Neural crest cell (in vitro differentiated cells): ENCODE results near the gene POLA2. TPM values are rescaled to one million over a fixed set of nuclear protein-coding genes. Genes with fewer than 3 reads are reported as not detected.

Source experiments
- DNase-seq: peaks from one replicate; pipeline ENCODE4 v3.0.0; 2021; ENCODE audit warnings: low read depth, mixed read lengths, low spot score
- H3K27ac Mint-ChIP-seq: one replicate; pipeline ENCODE4 v1.8.0; 2021; ENCODE audit warnings: mild to moderate bottlenecking, mixed read lengths; ENCODE audit not compliant: unreplicated experiment
- H3K27me3 Mint-ChIP-seq: 2 replicates; pipeline ENCODE4 v1.8.0; 2021; ENCODE audit warnings: low read depth, mild to moderate bottlenecking, mixed read lengths
- H3K36me3 Mint-ChIP-seq: 2 replicates; pipeline ENCODE4 v1.8.0; 2021; ENCODE audit warnings: low read depth, mild to moderate bottlenecking, mixed read lengths
- H3K4me1 Mint-ChIP-seq: 2 replicates; pipeline ENCODE4 v1.8.0; 2021; ENCODE audit warnings: mixed read lengths
- H3K4me3 Mint-ChIP-seq: one replicate; pipeline ENCODE4 v1.8.0; 2021; ENCODE audit warnings: mild to moderate bottlenecking, mixed read lengths
- H3K9me3 Mint-ChIP-seq: 2 replicates; pipeline ENCODE4 v1.8.0; 2021; ENCODE audit warnings: mixed read lengths
- CTCF ChIP-seq: fragments of 200-600 bp; sonication (generic); conservative IDR thresholded peaks from 2 replicates; pipeline ENCODE4 v1.5.0; 2021; ENCODE audit warnings: antibody characterized with exemption, mild to moderate bottlenecking
- total RNA-seq: library from RNA; stranded (reverse); gene quantifications from 2 replicates; pipeline ENCODE4 v1.2.1, GENCODE V29; 2021

POLA2 gene
- total RNA-seq, 1 donor from 2014 or later = 66.9 TPM

- Mint-ChIP-seq H3K27me3 (no peaks in the 10 kb centered on the region), H3K36me3 (peaks cover 17% of the 10 kb centered on the region), H3K27ac (no peak overlapping the region), H3K9me3 (no peaks in the 10 kb centered on the region), H3K4me1 (peaks cover 9% of the 10 kb centered on the region), H3K4me3 (no peak overlapping the region)
- DNase-seq = no peak
- TF ChIP-seq CTCF = no peak
These were observed 34.0 kb downstream of the POLA2 start for GRCh38 chr11:65295571-65296341.

DNA sequence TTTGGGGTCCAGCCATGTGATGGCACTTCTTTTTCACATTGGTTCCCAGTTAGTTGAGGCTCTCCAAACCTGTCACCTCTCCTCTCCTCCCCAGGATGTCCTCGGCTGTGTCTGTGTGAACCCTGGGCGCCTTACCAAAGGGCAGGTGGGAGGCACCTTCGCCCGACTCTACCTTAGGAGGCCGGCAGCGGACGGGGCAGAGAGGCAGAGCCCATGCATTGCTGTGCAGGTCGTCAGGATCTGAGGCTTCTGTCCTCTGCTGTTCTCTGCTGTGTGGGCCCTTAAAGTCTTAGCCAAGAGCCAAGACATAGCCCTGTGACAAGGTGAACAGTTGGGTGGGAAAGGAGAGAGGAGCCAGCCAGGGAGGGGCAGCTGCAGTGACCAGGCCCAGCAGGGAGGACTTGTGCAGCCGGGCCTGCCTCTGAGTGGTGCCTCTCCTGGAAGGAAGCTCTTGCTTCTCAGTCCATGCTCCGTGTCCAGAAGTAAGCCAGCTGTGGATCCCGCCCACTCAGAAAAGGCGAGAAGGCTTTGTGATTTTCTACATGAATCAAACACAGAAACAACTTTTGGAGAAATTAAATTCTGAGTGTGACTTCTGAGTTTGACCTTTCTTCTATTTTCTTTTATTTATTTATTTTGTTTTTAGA, 35.4 kb downstream of the POLA2 start:
- H3K27me3 Mint-ChIP-seq = no peaks in the 10 kb centered on the region
- H3K36me3 Mint-ChIP-seq = peaks cover 12% of the 10 kb centered on the region
- no peak overlapping the region for H3K4me3 Mint-ChIP-seq
- no peak for TF ChIP-seq CTCF
- H3K9me3 Mint-ChIP-seq = no peaks in the 10 kb centered on the region
- H3K4me1 Mint-ChIP-seq = peaks cover 21% of the 10 kb centered on the region
- no peak for DNase-seq
- no peak overlapping the region for H3K27ac Mint-ChIP-seq

DNA sequence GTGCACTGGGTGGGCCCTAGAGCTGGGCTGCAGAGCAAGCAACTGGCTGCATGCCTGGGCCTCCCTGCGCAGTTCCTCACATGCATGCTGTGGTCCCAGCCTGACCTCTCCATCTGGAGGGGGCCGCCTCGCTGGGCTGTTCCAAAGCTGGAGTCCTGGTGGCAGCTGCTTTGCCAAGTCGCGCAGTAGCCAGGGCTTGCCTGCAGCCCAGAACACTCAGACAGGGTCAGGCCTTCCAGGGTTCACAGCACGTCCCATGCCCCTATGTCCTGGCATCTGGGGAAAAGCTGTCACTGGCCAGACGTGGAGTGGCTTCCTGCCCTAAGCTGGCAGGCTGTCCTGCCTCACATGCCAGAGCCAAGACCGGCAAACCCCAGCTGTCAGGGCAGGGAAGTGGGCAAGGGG, 36.4 kb downstream of the POLA2 start:
- Mint-ChIP-seq H3K36me3 (peaks cover 12% of the 10 kb centered on the region), H3K9me3 (no peaks in the 10 kb centered on the region)

GRCh38 chr11:65298655-65299179, 37.0 kb downstream of the POLA2 start:
- peak overlapping the region; percentile 6 for H3K4me3 Mint-ChIP-seq
- peak overlapping the region; percentile 67 for H3K27ac Mint-ChIP-seq
- TF ChIP-seq CTCF = no peak
- no peaks in the 10 kb centered on the region for H3K27me3 Mint-ChIP-seq
- H3K4me1 Mint-ChIP-seq = peaks cover 23% of the 10 kb centered on the region
- no peaks in the 10 kb centered on the region for H3K9me3 Mint-ChIP-seq
- no peak for DNase-seq
- H3K36me3 Mint-ChIP-seq = peaks cover 11% of the 10 kb centered on the region

More for the DNA sequence above, 36.4 kb downstream of the POLA2 start:
- H3K27me3 Mint-ChIP-seq = no peaks in the 10 kb centered on the region
- H3K27ac Mint-ChIP-seq = no peak overlapping the region
- no peak for DNase-seq
- peaks cover 23% of the 10 kb centered on the region for H3K4me1 Mint-ChIP-seq
- H3K4me3 Mint-ChIP-seq = no peak overlapping the region
- TF ChIP-seq CTCF = no peak

- H3K36me3 Mint-ChIP-seq = peaks cover 7% of the 10 kb centered on the region
- peak overlapping the region; percentile 16 for H3K4me3 Mint-ChIP-seq
- TF ChIP-seq CTCF = no peak
- H3K27ac Mint-ChIP-seq = no peak overlapping the region
- no peak for DNase-seq
- H3K27me3 Mint-ChIP-seq = no peaks in the 10 kb centered on the region
- peaks cover 32% of the 10 kb centered on the region for H3K4me1 Mint-ChIP-seq
- H3K9me3 Mint-ChIP-seq = no peaks in the 10 kb centered on the region
These were observed 39.0 kb downstream of the POLA2 start for GRCh38 chr11:65300621-65301275.
